DOHH2 (cell line): ENCODE results near the gene RNF133.

Source experiments
- H3F3A ChIP-seq: fragments of 200-600 bp; sonication (generic), shearing (Covaris generic); 2 replicates; pipeline ENCODE4 v1.6.0; 2016; ENCODE audit warnings: antibody characterized with exemption, mild to moderate bottlenecking; ENCODE audit not compliant: control insufficient read depth, insufficient read depth
- H3K27ac ChIP-seq: fragments of 200-600 bp; sonication (generic); 2 replicates; pipeline ENCODE4 v1.5.1; 2014; ENCODE audit warnings: low read depth, mild to moderate bottlenecking, low read length, moderate library complexity
- H3K27me3 ChIP-seq: fragments of 200-600 bp; sonication (generic); 2 replicates; pipeline ENCODE4 v1.6.1; 2014; ENCODE audit warnings: mild to moderate bottlenecking, low read length, mixed read lengths; ENCODE audit not compliant: control insufficient read depth
- H3K36me3 ChIP-seq: fragments of 200-600 bp; sonication (generic); 2 replicates; pipeline ENCODE4 v1.6.1; 2014; ENCODE audit warnings: mild to moderate bottlenecking, low read length, moderate library complexity, mixed read lengths; ENCODE audit not compliant: control insufficient read depth
- H3K4me1 ChIP-seq: fragments of 200-600 bp; sonication (generic); 2 replicates; pipeline ENCODE4 v1.6.1; 2014; ENCODE audit warnings: mild to moderate bottlenecking, low read length, mixed read lengths; ENCODE audit not compliant: control insufficient read depth
- H3K4me2 ChIP-seq: fragments of 200-600 bp; sonication (generic); 2 replicates; pipeline ENCODE4 v1.6.0; 2014; ENCODE audit warnings: mild to moderate bottlenecking, low read length, moderate library complexity
- H3K4me3 ChIP-seq: fragments of 200-600 bp; sonication (generic); 2 replicates; pipeline ENCODE4 v1.5.1; 2014; ENCODE audit warnings: mild to moderate bottlenecking, low read length, mixed read lengths
- H3K79me2 ChIP-seq: fragments of 200-600 bp; sonication (generic); 2 replicates; pipeline ENCODE4 v1.6.1; 2014; ENCODE audit warnings: mild to moderate bottlenecking, low read length, mixed read lengths; ENCODE audit not compliant: control insufficient read depth
- H3K9me2 ChIP-seq: fragments of 200-600 bp; sonication (generic); replicated peaks from 2 replicates; pipeline ENCODE4 v1.6.1; 2014; ENCODE audit warnings: mild to moderate bottlenecking, low read length, mixed read lengths; ENCODE audit not compliant: control insufficient read depth
- H3K9me3 ChIP-seq: fragments of 200-600 bp; sonication (generic); 2 replicates; pipeline ENCODE4 v1.6.1; 2014; ENCODE audit warnings: antibody characterized with exemption, low read length, mixed read lengths; ENCODE audit not compliant: control insufficient read depth, insufficient read depth
- H4K20me1 ChIP-seq: fragments of 200-600 bp; sonication (generic); 2 replicates; pipeline ENCODE4 v1.6.0; 2014; ENCODE audit warnings: low read depth, mild to moderate bottlenecking, antibody characterized with exemption, low read length, moderate library complexity; ENCODE audit not compliant: control insufficient read depth, insufficient read depth
- EZH2phosphoT487 ChIP-seq: fragments of 200-600 bp; sonication (generic); IDR thresholded peaks from 2 replicates; pipeline ENCODE4 v1.6.1; 2017; ENCODE audit warnings: borderline replicate concordance, mild to moderate bottlenecking, antibody characterized with exemption, low read length, moderate library complexity, mixed read lengths
- TF ChIP-seq, protein P1 (sequence below): fragments of 200-600 bp; sonication (generic); IDR thresholded peaks from one replicate; pipeline ENCODE4 v1.5.1; 2014; ENCODE audit warnings: antibody characterized with exemption, mild to moderate bottlenecking, low read depth, low read length; ENCODE audit not compliant: poor library complexity, severe bottlenecking

RNF133 gene

DNA sequence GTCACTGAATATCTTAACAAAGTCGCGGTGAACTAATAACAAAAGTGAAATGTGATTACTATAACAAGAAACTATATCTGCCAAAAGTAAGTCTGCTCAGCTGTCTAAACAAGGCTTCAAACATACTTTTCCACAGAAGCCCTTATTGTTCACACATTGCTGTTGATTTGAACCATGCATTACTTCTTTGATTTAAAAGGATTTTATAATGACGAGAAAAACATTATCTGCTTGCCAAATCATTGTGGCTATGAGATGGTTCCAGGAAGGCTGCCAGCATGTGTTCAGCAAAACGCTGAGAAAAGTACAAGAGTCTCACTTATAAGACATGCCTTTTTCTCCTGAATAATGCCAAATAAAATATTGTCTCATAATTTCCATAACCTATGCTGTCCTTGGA lies 24.4 kb downstream of the RNF133 start:
- Histone ChIP-seq H3K4me1 (no peaks in the 10 kb centered on the region), H3K36me3 (no peaks in the 10 kb centered on the region), H3K9me2 (no peaks in the 10 kb centered on the region), H3K27ac (no peak overlapping the region), H3K4me2 (no peak overlapping the region), H4K20me1 (no peaks in the 10 kb centered on the region), H3K4me3 (no peak overlapping the region), H3K9me3 (peaks cover 7% of the 10 kb centered on the region; the same call in 1 of the 2 replicates), H3F3A (no peaks in the 10 kb centered on the region), H3K27me3 (no peaks in the 10 kb centered on the region), H3K79me2 (no peaks in the 10 kb centered on the region)
- TF ChIP-seq EZH2phosphoT487 = no peak
- TF ChIP-seq, protein P1, sequence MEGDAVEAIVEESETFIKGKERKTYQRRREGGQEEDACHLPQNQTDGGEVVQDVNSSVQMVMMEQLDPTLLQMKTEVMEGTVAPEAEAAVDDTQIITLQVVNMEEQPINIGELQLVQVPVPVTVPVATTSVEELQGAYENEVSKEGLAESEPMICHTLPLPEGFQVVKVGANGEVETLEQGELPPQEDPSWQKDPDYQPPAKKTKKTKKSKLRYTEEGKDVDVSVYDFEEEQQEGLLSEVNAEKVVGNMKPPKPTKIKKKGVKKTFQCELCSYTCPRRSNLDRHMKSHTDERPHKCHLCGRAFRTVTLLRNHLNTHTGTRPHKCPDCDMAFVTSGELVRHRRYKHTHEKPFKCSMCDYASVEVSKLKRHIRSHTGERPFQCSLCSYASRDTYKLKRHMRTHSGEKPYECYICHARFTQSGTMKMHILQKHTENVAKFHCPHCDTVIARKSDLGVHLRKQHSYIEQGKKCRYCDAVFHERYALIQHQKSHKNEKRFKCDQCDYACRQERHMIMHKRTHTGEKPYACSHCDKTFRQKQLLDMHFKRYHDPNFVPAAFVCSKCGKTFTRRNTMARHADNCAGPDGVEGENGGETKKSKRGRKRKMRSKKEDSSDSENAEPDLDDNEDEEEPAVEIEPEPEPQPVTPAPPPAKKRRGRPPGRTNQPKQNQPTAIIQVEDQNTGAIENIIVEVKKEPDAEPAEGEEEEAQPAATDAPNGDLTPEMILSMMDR = no peak

DNA sequence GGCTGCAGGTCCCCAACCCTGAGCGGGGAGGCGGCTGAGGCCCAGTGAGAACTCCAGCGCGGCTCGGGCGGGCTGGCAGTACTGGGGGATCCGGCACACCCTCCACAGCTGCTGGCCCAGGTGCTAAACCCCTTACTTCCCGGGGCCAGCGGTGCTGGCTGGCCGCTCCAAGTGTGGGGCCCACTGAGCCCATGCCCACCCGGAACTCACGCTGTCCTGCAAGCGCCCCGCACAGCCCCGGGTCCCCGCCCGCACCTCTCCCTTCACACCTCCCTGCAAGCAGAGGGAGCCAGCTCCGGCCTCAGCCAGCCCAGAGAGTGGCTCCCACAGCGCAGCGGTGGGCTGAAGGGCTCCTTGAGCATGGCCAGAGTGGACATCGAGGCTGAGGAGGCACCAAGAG lies 25.0 kb downstream of the RNF133 start:
- peaks cover 7% of the 10 kb centered on the region; the same call in 1 of the 2 replicates for H3K9me3 ChIP-seq
- H3K36me3 ChIP-seq = no peaks in the 10 kb centered on the region
- no peak overlapping the region for H3K27ac ChIP-seq
- H3K4me3 ChIP-seq = no peak overlapping the region
- no peaks in the 10 kb centered on the region for H3K79me2 ChIP-seq
- no peak overlapping the region for H3K4me2 ChIP-seq
- no peak for TF ChIP-seq EZH2phosphoT487
- TF ChIP-seq, protein P1 = no peak
- H3F3A ChIP-seq = no peaks in the 10 kb centered on the region
- H4K20me1 ChIP-seq = no peaks in the 10 kb centered on the region
- no peaks in the 10 kb centered on the region for H3K4me1 ChIP-seq
- H3K9me2 ChIP-seq = no peaks in the 10 kb centered on the region
- no peaks in the 10 kb centered on the region for H3K27me3 ChIP-seq

DNA sequence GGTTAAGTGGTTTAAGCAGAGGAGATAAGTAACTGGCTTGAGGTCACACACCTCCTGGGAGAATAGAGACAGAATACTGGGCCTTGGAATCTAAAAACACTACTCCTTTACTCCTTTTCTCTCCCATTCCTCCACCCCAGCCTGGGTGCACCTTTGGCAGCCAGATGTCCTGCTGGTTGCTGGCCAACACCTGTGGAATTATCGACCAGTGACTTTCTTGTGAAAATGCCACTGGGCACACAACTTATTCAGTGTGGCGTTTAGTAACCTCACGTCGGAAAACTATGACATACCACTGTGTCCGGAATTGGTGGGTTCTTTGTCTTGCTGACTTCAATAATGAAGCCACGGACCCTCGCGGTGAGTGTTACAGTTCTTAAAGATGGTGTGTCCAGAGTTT lies 26.4 kb downstream of the RNF133 start:
- Histone ChIP-seq H3K79me2 (no peaks in the 10 kb centered on the region), H3K27ac (no peak overlapping the region), H3K4me2 (no peak overlapping the region), H3K36me3 (no peaks in the 10 kb centered on the region), H4K20me1 (no peaks in the 10 kb centered on the region), H3K9me3 (peaks cover 7% of the 10 kb centered on the region; the same call in 1 of the 2 replicates), H3K27me3 (no peaks in the 10 kb centered on the region), H3K4me3 (no peak overlapping the region), H3K4me1 (no peaks in the 10 kb centered on the region), H3F3A (no peaks in the 10 kb centered on the region), H3K9me2 (no peaks in the 10 kb centered on the region)
- TF ChIP-seq, protein P1 = no peak

DNA sequence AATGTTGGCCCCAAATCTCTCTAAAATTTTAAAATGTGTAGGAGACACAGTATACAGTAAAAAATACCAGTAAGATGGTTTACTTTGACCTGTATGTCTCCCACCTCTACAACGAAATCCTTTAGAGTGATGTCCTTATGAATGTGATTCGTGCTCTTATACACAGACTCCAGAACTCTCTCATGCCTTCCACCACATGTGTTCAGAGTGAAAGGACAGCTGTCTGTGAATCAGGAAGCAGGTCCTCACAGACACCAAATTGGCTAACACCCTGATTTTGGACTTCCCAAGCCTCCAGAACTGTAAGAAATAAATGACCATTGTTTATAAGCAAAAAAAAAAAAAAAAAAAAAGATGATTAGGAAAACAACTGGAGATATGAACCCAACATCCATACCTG lies 35.2 kb downstream of the RNF133 start:
- Histone ChIP-seq H3K4me1 (no peaks in the 10 kb centered on the region), H3K36me3 (no peaks in the 10 kb centered on the region), H4K20me1 (no peaks in the 10 kb centered on the region), H3K27me3 (no peaks in the 10 kb centered on the region), H3K4me3 (no peak overlapping the region), H3K9me3 (no peaks in the 10 kb centered on the region), H3F3A (no peaks in the 10 kb centered on the region), H3K9me2 (no peaks in the 10 kb centered on the region), H3K79me2 (no peaks in the 10 kb centered on the region), H3K4me2 (no peak overlapping the region), H3K27ac (no peak overlapping the region)
- TF ChIP-seq, protein P1 = no peak
- TF ChIP-seq EZH2phosphoT487 = no peak
